H9 (cell line): ENCODE measurements around the gene EPC2. TPM values are rescaled to one million over a fixed set of nuclear protein-coding genes. Genes with fewer than 3 reads are reported as not detected.
"Not testable (repeated sequence)": the region's sequence is repeated elsewhere in the genome, so short reads cannot be mapped to it uniquely, and the experiment has no call there.

ENCODE experiments used
- DNase-seq: peaks from one replicate; pipeline ENCODE4 v3.0.0-alpha.2; 2017
- H2AFZ ChIP-seq: one replicate; pipeline ENCODE4 v1.6.1; 2013; ENCODE audit warnings: mild to moderate bottlenecking, low read length, control low read depth, moderate library complexity
- H2AK5ac ChIP-seq: 2 replicates; pipeline ENCODE4 v1.6.1; 2013; ENCODE audit warnings: low read length, control low read depth, mixed read lengths; ENCODE audit not compliant: insufficient read length
- H2BK120ac ChIP-seq: one replicate; pipeline ENCODE4 v1.6.1; 2013; ENCODE audit warnings: low read depth, mild to moderate bottlenecking, low read length, control low read depth, inconsistent platforms; ENCODE audit not compliant: poor library complexity, severe bottlenecking
- H2BK12ac ChIP-seq: 2 replicates; pipeline ENCODE4 v1.6.1; 2013; ENCODE audit warnings: low read length, control low read depth, mixed read lengths, low read depth; ENCODE audit not compliant: insufficient read length
- H2BK15ac ChIP-seq: 2 replicates; pipeline ENCODE4 v1.6.1; 2013; ENCODE audit warnings: low read depth, low read length, control low read depth
- H2BK20ac ChIP-seq: one replicate; pipeline ENCODE4 v1.6.1; 2013; ENCODE audit warnings: low read depth, mild to moderate bottlenecking, low read length, control low read depth, inconsistent platforms; ENCODE audit not compliant: poor library complexity, severe bottlenecking
- H2BK5ac ChIP-seq: 2 replicates; pipeline ENCODE4 v1.6.1; 2013; ENCODE audit warnings: low read length, control low read depth, mixed read lengths; ENCODE audit not compliant: insufficient read length
- H3K14ac ChIP-seq: 2 replicates; pipeline ENCODE4 v1.6.1; 2013; ENCODE audit warnings: low read length, control low read depth; ENCODE audit not compliant: insufficient read depth
- H3K18ac ChIP-seq: 2 replicates; pipeline ENCODE4 v1.6.1; 2013; ENCODE audit warnings: low read depth, mild to moderate bottlenecking, mixed read lengths, low read length, control low read depth; ENCODE audit not compliant: insufficient read length
- H3K23ac ChIP-seq: 2 replicates; pipeline ENCODE4 v1.6.1; 2013; ENCODE audit warnings: low read length, control low read depth, mixed read lengths, low read depth; ENCODE audit not compliant: insufficient read length
- H3K23me2 ChIP-seq: 2 replicates; pipeline ENCODE4 v1.6.1; 2013; ENCODE audit warnings: low read depth, mild to moderate bottlenecking, mixed read lengths, low read length, control low read depth; ENCODE audit not compliant: insufficient read length, poor library complexity, severe bottlenecking
- H3K27ac ChIP-seq: 2 replicates; pipeline ENCODE4 v1.5.1; 2013; ENCODE audit warnings: low read length, control low read depth, mixed read lengths, low read depth; ENCODE audit not compliant: insufficient read length
- H3K27me3 ChIP-seq: 2 replicates; pipeline ENCODE4 v1.6.1; 2013; ENCODE audit warnings: low read length, control low read depth, inconsistent platforms; ENCODE audit not compliant: insufficient read depth
- H3K4ac ChIP-seq: 2 replicates; pipeline ENCODE4 v1.6.1; 2013; ENCODE audit warnings: low read depth, mild to moderate bottlenecking, control low read depth, inconsistent platforms, low read length, moderate library complexity
- H3K4me1 ChIP-seq: 2 replicates; pipeline ENCODE4 v1.6.1; 2013; ENCODE audit warnings: low read length, control low read depth, inconsistent platforms; ENCODE audit not compliant: insufficient read depth
- H3K4me2 ChIP-seq: 2 replicates; pipeline ENCODE4 v1.6.1; 2013; ENCODE audit warnings: low read length, control low read depth, mixed read lengths; ENCODE audit not compliant: insufficient read length, insufficient read depth
- H3K56ac ChIP-seq: 2 replicates; pipeline ENCODE4 v1.6.1; 2013; ENCODE audit warnings: low read depth, mild to moderate bottlenecking, mixed read lengths, low read length, control low read depth; ENCODE audit not compliant: insufficient read length
- H3K79me1 ChIP-seq: 2 replicates; pipeline ENCODE4 v1.6.1; 2013; ENCODE audit warnings: low read depth, mild to moderate bottlenecking, moderate library complexity, low read length, control low read depth, inconsistent platforms; ENCODE audit not compliant: insufficient read depth, poor library complexity, severe bottlenecking
- H3K79me2 ChIP-seq: 2 replicates; pipeline ENCODE4 v1.6.1; 2013; ENCODE audit warnings: low read length, control low read depth, inconsistent platforms; ENCODE audit not compliant: insufficient read depth
- H3K9ac ChIP-seq: 2 replicates; pipeline ENCODE4 v1.6.1; 2013; ENCODE audit warnings: low read length, control low read depth, mixed read lengths; ENCODE audit not compliant: insufficient read length; ENCODE audit errors: extremely low read depth
- H3K9me3 ChIP-seq: one replicate; pipeline ENCODE4 v1.6.1; 2013; ENCODE audit warnings: low read depth, low read length, inconsistent platforms; ENCODE audit not compliant: control insufficient read depth
- H3T11ph ChIP-seq: one replicate; pipeline ENCODE4 v1.6.1; 2013; ENCODE audit warnings: mild to moderate bottlenecking, low read length, control low read depth, inconsistent platforms
- H4K20me1 ChIP-seq: one replicate; pipeline ENCODE4 v1.6.1; 2013; ENCODE audit not compliant: control insufficient read depth, insufficient read length, insufficient read depth
- H4K5ac ChIP-seq: 2 replicates; pipeline ENCODE4 v1.6.1; 2013; ENCODE audit warnings: low read depth, mild to moderate bottlenecking, mixed read lengths, low read length, control low read depth; ENCODE audit not compliant: insufficient read length
- H4K8ac ChIP-seq: replicated peaks from 2 replicates; pipeline ENCODE4 v1.6.1; 2013; ENCODE audit warnings: low read length, control low read depth, mixed read lengths, low read depth; ENCODE audit not compliant: insufficient read length
- H4K91ac ChIP-seq: 2 replicates; pipeline ENCODE4 v1.6.1; 2013; ENCODE audit warnings: low read depth, mild to moderate bottlenecking, moderate library complexity, mixed read lengths, low read length, control low read depth; ENCODE audit not compliant: insufficient read length
- H3K27ac Mint-ChIP-seq, 3 experiments: 2 replicates in 2 of 3; 3 replicates in 1 of 3; pipeline ENCODE4 v1.8.0; 2020 to 2021; ENCODE audit warnings: mixed read lengths in 3 of 3, mild to moderate bottlenecking in 1 of 3, moderate library complexity in 1 of 3
- H3K27me3 Mint-ChIP-seq: 2 replicates; pipeline ENCODE4 v1.8.0; 2021; ENCODE audit warnings: low read depth, mild to moderate bottlenecking, moderate library complexity, mixed read lengths
- H3K36me3 Mint-ChIP-seq, 3 experiments: 2 replicates in 2 of 3; 3 replicates in 1 of 3; pipeline ENCODE4 v1.8.0; 2020 to 2021; ENCODE audit warnings: low read depth in 3 of 3, mixed read lengths in 3 of 3; ENCODE audit not compliant: insufficient read depth in 1 of 3
- H3K4me1 Mint-ChIP-seq, 2 experiments: 2 replicates each; pipeline ENCODE4 v1.8.0; 2020; ENCODE audit warnings: mixed read lengths in 2 of 2
- H3K4me3 Mint-ChIP-seq, 2 experiments: 2 replicates in 1 of 2; 3 replicates in 1 of 2; pipeline ENCODE4 v1.8.0; 2020 to 2021; ENCODE audit warnings: mild to moderate bottlenecking in 2 of 2, mixed read lengths in 2 of 2, moderate library complexity in 1 of 2
- H3K9me3 Mint-ChIP-seq, 2 experiments: 2 replicates in 1 of 2; 3 replicates in 1 of 2; pipeline ENCODE4 v1.8.0; 2020; ENCODE audit warnings: mild to moderate bottlenecking in 2 of 2, mixed read lengths in 2 of 2, moderate library complexity in 1 of 2
- WGBS: extraction: QIAGEN DNeasy Blood & Tissue Kit; methylation state at CpG from one replicate; pipeline ENCODE4 v1.1.7; 2013; ENCODE audit warnings: missing lambda C conversion rate, low lambda C conversion rate, mixed read lengths; ENCODE audit not compliant: insufficient read length; ENCODE audit errors: extremely low coverage; 5-methylcytosine and 5-hydroxymethylcytosine counted together
- total RNA-seq: library from RNA; stranded (reverse); gene quantifications from 2 replicates; pipeline ENCODE4 v1.2.1, GENCODE V29; 2021
- TF ChIP-seq, protein P1 (sequence below): fragments of 200-600 bp; sonication (generic); conservative IDR thresholded peaks from 3 replicates; pipeline ENCODE4 v1.8.0; 2021; ENCODE audit warnings: antibody characterized with exemption, mild to moderate bottlenecking

Gene EPC2
- total RNA-seq, 1 experiment from 2014 or later: 31.3 TPM

DNA sequence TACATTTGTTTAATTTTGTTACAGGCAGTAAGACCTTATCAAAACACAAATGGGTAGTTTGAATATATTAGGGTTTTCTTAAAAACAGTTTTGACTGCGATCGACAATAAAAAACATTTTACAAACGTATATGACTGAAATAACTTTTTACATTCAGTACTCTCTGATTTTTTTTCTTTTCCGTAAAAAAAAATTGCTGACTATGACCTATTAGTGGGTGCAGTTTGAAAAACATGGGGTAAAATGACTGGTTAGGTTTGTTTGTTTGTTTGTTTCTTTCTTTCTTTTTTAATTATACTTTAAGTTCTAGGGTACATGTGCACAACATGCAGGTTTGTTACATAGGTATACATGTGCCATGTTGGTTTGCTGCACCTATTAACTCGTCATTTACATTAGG is 36.9 kb downstream of the EPC2 start:
- Histone ChIP-seq H3K9ac (no peak overlapping the region), H3K56ac (no peak overlapping the region), H2BK120ac (no peak overlapping the region), H4K91ac (no peak overlapping the region), H3K4me2 (no peak overlapping the region), H3K4ac (no peak overlapping the region), H2BK15ac (no peak overlapping the region), H4K20me1 (no peaks in the 10 kb centered on the region), H4K8ac (no peak overlapping the region), H3K4me1 (peaks cover 3% of the 10 kb centered on the region; the same call in 1 of the 2 replicates), H2AK5ac (no peak overlapping the region), H2BK12ac (no peak overlapping the region), H3K9me3 (no peaks in the 10 kb centered on the region), H3K79me2 (peaks cover 38% of the 10 kb centered on the region; the same call in 1 of the 2 replicates), H3T11ph (no peak overlapping the region), H3K23me2 (no peaks in the 10 kb centered on the region), H3K79me1 (peaks cover 3% of the 10 kb centered on the region), H2BK20ac (no peak overlapping the region), H4K5ac (no peak overlapping the region), H3K18ac (no peak overlapping the region), H3K27me3 (no peaks in the 10 kb centered on the region), H3K14ac (no peak overlapping the region), H2BK5ac (no peak overlapping the region), H3K23ac (no peak overlapping the region), H2AFZ (no peak overlapping the region), H3K27ac (no peak overlapping the region)
- Mint-ChIP-seq H3K36me3 (peaks cover 3 to 11% (median 5%) of the 10 kb centered on the region in 3 experiments; a peak in 5 of 7 replicates), H3K4me3 (no peak overlapping the region), H3K9me3 (no peaks in the 10 kb centered on the region; a peak in 1 of 5 replicates), H3K27ac (no peak overlapping the region), H3K4me1 (peaks cover 16 to 22% of the 10 kb centered on the region in 2 experiments), H3K27me3 (no peaks in the 10 kb centered on the region)
- DNase-seq: no peak
- WGBS: no CpG with 5 or more reads among the region's 5 CpGs
- TF ChIP-seq, protein P1, sequence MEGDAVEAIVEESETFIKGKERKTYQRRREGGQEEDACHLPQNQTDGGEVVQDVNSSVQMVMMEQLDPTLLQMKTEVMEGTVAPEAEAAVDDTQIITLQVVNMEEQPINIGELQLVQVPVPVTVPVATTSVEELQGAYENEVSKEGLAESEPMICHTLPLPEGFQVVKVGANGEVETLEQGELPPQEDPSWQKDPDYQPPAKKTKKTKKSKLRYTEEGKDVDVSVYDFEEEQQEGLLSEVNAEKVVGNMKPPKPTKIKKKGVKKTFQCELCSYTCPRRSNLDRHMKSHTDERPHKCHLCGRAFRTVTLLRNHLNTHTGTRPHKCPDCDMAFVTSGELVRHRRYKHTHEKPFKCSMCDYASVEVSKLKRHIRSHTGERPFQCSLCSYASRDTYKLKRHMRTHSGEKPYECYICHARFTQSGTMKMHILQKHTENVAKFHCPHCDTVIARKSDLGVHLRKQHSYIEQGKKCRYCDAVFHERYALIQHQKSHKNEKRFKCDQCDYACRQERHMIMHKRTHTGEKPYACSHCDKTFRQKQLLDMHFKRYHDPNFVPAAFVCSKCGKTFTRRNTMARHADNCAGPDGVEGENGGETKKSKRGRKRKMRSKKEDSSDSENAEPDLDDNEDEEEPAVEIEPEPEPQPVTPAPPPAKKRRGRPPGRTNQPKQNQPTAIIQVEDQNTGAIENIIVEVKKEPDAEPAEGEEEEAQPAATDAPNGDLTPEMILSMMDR: no peak

DNA sequence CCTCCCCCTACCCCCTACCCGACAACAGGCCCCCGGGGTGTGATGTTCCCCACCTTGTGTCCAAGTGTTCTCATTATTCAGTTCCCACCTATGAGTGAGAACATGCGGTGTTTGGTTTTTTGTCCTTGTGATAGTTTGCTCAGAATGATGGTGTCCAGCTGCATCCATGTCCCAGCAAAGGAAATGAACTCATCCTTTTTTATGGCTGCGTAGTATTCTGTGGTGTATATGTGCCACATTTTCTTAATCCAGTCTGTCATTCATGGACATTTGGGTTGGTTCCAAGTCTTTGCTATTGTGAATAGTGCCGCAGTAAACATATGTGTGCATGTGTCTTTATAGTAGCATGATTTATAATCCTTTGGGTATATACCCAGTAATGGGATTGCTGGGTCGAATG is 37.3 kb downstream of the EPC2 start:
- not testable (repeated sequence) for H4K91ac ChIP-seq, H4K5ac ChIP-seq, H3K27ac ChIP-seq, H3K27me3 Mint-ChIP-seq, H3K23me2 ChIP-seq, DNase-seq, H2BK120ac ChIP-seq, H3K23ac ChIP-seq, H2AFZ ChIP-seq, H4K8ac ChIP-seq, H3K79me1 ChIP-seq, H3K4ac ChIP-seq, H2BK20ac ChIP-seq, H3K27me3 ChIP-seq, H3K18ac ChIP-seq, H2AK5ac ChIP-seq, H3K4me1 ChIP-seq, H3K9ac ChIP-seq, H3K14ac ChIP-seq, H3K4me3 Mint-ChIP-seq, H3K9me3 Mint-ChIP-seq, H4K20me1 ChIP-seq, H2BK12ac ChIP-seq, H3K27ac Mint-ChIP-seq, H2BK15ac ChIP-seq, H2BK5ac ChIP-seq, H3K9me3 ChIP-seq, H3K56ac ChIP-seq, H3T11ph ChIP-seq, H3K4me2 ChIP-seq
- Mint-ChIP-seq H3K4me1 (peaks cover 12 to 20% of the 10 kb centered on the region in 2 experiments), H3K36me3 (peaks cover 3 to 11% (median 5%) of the 10 kb centered on the region in 3 experiments; a peak in 5 of 7 replicates)
- no CpG with 5 or more reads among the region's 6 CpGs for WGBS
- H3K79me2 ChIP-seq: peaks cover 36% of the 10 kb centered on the region; the same call in 1 of the 2 replicates
